Activated CD4-positive, alpha-beta T cell treated with anti-CD3 and anti-CD28 coated beads, Interleukin-2, amount 10 ng/mL, durations not matched to agents 7 days and 5 days (primary cell): ENCODE data around the gene LLGL1. TPM values are rescaled to one million over a fixed set of nuclear protein-coding genes. Genes with fewer than 3 reads are reported as not detected.

ENCODE experiments used
- CTCF ChIA-PET: fragments of 350-600 bp; sonication (Branson Sonifier 250); formaldehyde crosslinking; loops from one replicate; lab custom pipeline; 2021; ENCODE audit warnings: antibody characterized with exemption; lab: Charles Lee
- POLR2A ChIA-PET: fragments of 350-600 bp; sonication (Branson Sonifier 250); formaldehyde crosslinking; loops from one replicate; lab custom pipeline; 2021; ENCODE audit warnings: antibody characterized with exemption; lab: Charles Lee
- DNase-seq: peaks from one replicate; pipeline ENCODE4 v3.0.0-alpha.2; 2020
- H3K27ac Mint-ChIP-seq: one replicate; pipeline ENCODE4 v1.8.0; 2021; ENCODE audit warnings: mild to moderate bottlenecking, moderate library complexity, mixed read lengths
- H3K27me3 Mint-ChIP-seq: one replicate; pipeline ENCODE4 v1.8.0; 2021; ENCODE audit warnings: mixed read lengths
- H3K36me3 Mint-ChIP-seq: one replicate; pipeline ENCODE4 v1.8.0; 2021; ENCODE audit warnings: low read depth, mixed read lengths
- H3K4me1 Mint-ChIP-seq: one replicate; pipeline ENCODE4 v1.8.0; 2021; ENCODE audit warnings: mixed read lengths
- H3K4me3 Mint-ChIP-seq: one replicate; pipeline ENCODE4 v1.8.0; 2021; ENCODE audit warnings: mild to moderate bottlenecking, moderate library complexity, mixed read lengths
- H3K9me3 Mint-ChIP-seq: one replicate; pipeline ENCODE4 v1.8.0; 2021; ENCODE audit warnings: mixed read lengths
- total RNA-seq, 2 experiments: library from RNA; stranded (reverse); gene quantifications; one replicate each; pipeline ENCODE4 v1.2.3, GENCODE V29; 2021

Gene LLGL1
- total RNA-seq, 2 experiments from 2014 or later = 24.7 to 24.9 TPM

DNA sequence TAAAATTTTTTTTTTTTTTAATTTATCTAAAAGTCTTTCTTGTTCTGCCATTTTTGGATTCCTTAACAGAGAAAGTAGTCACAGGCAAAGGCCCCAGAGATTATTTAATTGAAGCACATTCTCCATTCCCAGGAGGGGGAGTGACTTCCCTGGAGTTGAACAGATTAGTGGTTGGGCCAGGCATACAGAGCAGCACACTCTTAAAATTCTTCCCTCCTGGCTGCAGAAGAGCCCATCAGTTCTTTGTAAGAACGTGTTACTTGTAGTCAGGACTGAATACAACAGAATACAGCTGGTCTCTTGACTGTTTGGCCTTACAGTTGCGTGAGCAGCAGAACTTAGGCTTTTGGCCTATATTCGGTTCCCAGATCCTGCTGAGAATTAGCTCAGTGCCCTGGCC is 40.0 kb upstream of the LLGL1 start:
- no peak for DNase-seq
- Mint-ChIP-seq H3K4me3 (peak overlapping the region; percentile 96), H3K27me3 (no peaks in the 10 kb centered on the region), H3K36me3 (peaks cover 46% of the 10 kb centered on the region), H3K27ac (peak overlapping the region; percentile 94), H3K9me3 (no peaks in the 10 kb centered on the region), H3K4me1 (peaks cover 64% of the 10 kb centered on the region)
- ChIA-PET CTCF (interaction anchor here (1.5 to 2.3 kb wide), 2 partner anchors 11 to 32 kb away, joined by 3 to 5 read pairs; no protein-coding TSS in a partner anchor), POLR2A (no interaction called here)

DNA sequence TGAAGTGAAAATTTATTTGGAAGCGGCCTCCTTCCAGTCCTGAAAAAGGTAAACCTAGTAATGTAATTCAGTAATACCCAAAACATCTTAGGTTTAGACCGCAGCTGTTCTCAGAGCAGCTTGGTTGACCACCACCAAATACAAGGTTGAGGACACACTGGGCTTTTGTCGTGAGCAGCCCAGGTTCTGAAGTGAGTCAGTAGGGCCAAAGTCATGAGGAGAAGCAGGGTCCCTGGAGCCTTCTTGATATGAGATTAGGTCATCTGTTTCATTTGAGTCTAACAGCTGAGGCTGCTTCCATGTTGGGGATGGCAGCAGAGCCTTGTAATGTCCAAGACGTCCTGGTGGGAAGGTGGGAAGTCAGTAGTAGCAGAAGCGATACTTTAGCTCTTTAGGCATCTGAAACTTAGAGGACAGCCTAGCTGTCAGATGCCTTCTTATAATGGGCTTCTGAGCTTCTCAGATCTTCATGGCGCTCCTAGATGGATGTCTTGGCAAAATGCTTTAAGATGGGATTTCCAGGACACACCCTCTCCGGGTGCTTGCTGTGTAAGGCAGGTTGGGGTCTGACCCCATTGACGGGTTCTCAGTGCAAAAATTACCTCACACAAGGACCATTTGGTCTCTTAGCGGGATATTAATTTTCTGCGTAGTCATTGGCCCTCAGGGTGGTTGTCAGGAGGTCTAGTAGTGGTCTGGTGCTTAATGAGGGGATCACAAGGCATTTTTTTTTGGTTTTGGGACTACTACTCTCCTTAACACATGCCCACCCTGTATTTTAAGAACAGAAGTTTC is 39.4 kb upstream of the LLGL1 start:
- no peaks in the 10 kb centered on the region for H3K9me3 Mint-ChIP-seq
- H3K36me3 Mint-ChIP-seq = peaks cover 49% of the 10 kb centered on the region
- ChIA-PET CTCF (interaction anchor here (0.7 to 1.5 kb wide), 2 partner anchors 11 to 16 kb away, joined by 3 read pairs; no protein-coding TSS in a partner anchor), POLR2A (no interaction called here)
- H3K27ac Mint-ChIP-seq = peak overlapping the region; percentile 94
- H3K4me1 Mint-ChIP-seq = peaks cover 67% of the 10 kb centered on the region
- DNase-seq = no peak
- no peaks in the 10 kb centered on the region for H3K27me3 Mint-ChIP-seq
- peak overlapping the region; percentile 96 for H3K4me3 Mint-ChIP-seq

DNA sequence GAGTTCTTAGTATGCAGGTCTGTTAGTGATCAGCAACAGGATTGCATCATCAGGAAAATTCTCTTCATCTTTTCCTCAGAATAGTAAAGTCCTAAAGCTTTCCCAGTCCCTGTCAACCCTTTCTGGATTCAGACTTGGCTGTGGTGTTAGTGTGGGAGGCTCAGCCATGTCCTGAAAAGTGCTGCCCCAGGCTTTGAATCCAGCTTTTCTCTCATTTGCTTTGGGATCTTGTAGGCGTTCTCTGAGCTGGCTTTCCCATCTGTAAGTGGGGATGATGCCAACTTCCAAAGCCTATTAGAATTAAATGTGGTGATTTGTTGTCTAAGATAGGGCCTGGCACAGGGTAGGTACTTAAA is 38.8 kb upstream of the LLGL1 start:
- peaks cover 67% of the 10 kb centered on the region for H3K4me1 Mint-ChIP-seq
- H3K27ac Mint-ChIP-seq = no peak overlapping the region
- DNase-seq = no peak
- ChIA-PET POLR2A (no interaction called here), CTCF (interaction anchor here (0.7 to 1.5 kb wide), 2 partner anchors 12 to 16 kb away, joined by 3 read pairs; no protein-coding TSS in a partner anchor)
- no peaks in the 10 kb centered on the region for H3K9me3 Mint-ChIP-seq
- H3K36me3 Mint-ChIP-seq = peaks cover 55% of the 10 kb centered on the region
- no peaks in the 10 kb centered on the region for H3K27me3 Mint-ChIP-seq
- peak overlapping the region; percentile 96 for H3K4me3 Mint-ChIP-seq

DNA sequence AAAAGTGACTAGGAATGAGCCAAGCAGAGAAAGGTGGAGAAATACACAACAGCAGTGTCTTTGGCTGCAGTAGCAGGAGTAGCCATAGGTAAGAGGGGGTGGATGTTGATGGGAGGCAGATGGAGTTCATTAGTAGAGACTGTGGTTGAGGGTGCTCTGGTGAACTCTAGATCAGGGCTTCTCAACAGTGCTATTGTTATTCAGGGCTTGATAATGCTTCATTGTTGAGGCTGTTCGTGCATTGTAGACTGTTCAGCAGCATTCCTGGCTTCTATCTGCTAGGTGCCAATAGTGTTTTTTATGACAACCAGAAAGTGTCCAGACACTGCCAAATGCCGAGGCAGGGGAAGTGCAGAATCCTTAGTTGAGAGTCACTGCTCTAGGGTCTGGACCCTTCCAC is 38.2 kb upstream of the LLGL1 start:
- CTCF ChIA-PET = interaction anchor here (2.6 kb wide), 1 partner anchor 11 kb away, joined by 10 read pairs; no protein-coding TSS in a partner anchor
- Mint-ChIP-seq H3K4me1 (peaks cover 63% of the 10 kb centered on the region), H3K9me3 (no peaks in the 10 kb centered on the region), H3K4me3 (peak overlapping the region; percentile 96), H3K27ac (peak overlapping the region; percentile 31), H3K27me3 (no peaks in the 10 kb centered on the region), H3K36me3 (peaks cover 57% of the 10 kb centered on the region)
- DNase-seq = no peak
- POLR2A ChIA-PET = no interaction called here

DNA sequence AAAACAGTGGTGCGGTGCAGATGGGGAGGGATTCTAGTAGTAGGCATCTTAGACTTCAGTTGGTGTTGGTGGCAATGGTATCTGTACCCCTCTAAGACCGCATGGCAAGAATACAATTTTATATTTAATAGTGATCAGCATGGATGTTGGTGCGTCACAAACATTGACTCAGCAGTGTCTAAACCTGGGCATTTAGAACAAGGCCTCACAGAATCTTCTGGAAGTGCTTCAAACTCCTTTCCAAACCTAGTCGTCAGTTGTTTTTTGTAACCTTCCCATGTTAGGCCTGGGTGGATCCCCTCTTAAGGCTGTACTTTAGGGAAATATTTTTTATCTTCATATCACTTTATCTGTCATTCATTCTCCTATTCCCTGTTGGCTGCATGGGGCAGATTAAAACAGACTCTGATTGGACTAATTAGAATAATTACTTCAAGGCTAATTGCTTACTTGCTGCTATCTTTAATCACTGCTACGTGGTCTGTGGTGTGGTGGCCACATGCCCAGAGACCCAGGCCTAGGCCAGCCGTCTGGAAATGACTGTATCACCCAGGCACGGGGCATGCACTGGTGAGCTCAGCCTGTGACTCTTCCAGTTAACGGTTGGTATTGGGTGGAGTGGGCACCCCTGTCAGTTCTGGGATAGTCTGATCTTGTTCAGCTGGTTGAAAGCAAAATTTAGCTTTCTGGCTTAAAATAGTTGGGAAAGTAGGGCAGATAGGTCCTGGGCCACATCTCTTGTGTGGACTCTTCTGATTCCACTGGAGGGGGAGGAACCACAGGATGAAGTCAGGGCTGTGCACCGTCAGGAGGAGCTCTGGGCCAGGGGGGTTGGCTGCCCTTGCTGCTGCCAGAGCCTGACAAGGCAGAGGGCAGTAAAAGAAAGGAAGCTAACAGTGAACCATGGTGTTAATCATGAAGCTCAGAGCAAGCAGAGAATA is 37.3 kb upstream of the LLGL1 start:
- peaks cover 62% of the 10 kb centered on the region for H3K4me1 Mint-ChIP-seq
- CTCF ChIA-PET = interaction anchor here (0.9 to 2.6 kb wide), 5 partner anchors 11 to 35 kb away, joined by 3 to 13 read pairs (median 3); no protein-coding TSS in a partner anchor
- peaks cover 57% of the 10 kb centered on the region for H3K36me3 Mint-ChIP-seq
- POLR2A ChIA-PET = no interaction called here
- DNase-seq = no peak
- H3K4me3 Mint-ChIP-seq = peak overlapping the region; percentile 96
- H3K9me3 Mint-ChIP-seq = no peaks in the 10 kb centered on the region
- peak overlapping the region; percentile 37 for H3K27ac Mint-ChIP-seq
- H3K27me3 Mint-ChIP-seq = no peaks in the 10 kb centered on the region

DNA sequence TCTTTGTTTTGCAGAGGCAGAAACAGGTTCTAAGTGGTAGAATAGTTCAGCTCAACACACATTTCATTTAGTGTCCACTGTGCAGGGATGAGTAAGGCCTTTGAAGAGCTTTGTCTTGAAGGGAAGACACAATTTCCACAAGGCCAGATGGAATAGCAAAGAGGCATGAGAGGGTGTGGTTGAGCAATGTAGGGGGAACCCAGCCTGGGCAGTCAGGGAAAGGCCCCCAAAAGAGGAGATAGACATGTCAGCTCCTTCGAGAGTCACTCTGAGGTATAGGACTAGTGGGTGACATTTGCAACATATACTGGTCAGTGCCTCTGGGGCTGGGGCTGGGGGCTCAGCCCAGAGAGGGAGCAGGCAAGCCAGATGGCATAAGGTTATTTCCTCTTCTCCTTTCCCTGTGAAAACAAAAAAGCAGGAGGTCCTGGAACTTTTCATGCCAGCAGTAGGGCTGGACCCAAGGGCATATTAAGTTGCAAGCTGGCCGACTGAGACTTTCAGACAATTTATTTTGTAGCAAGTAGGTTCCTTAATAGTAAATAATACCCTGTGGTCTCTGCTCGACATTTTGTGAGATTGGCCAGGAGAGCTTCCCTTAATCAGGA is 34.7 kb upstream of the LLGL1 start:
- H3K4me3 Mint-ChIP-seq = no peak overlapping the region
- H3K9me3 Mint-ChIP-seq = no peaks in the 10 kb centered on the region
- H3K27ac Mint-ChIP-seq = no peak overlapping the region
- no peaks in the 10 kb centered on the region for H3K27me3 Mint-ChIP-seq
- CTCF ChIA-PET = interaction anchor here (0.6 to 1.4 kb wide), 3 partner anchors 8 to 21 kb away, joined by 3 to 4 read pairs (median 3); no protein-coding TSS in a partner anchor
- H3K4me1 Mint-ChIP-seq = peaks cover 61% of the 10 kb centered on the region
- H3K36me3 Mint-ChIP-seq = peaks cover 63% of the 10 kb centered on the region
- POLR2A ChIA-PET = interaction anchor here (0.6 kb wide), 2 partner anchors 12 to 586 kb away, joined by 4 to 6 read pairs; no protein-coding TSS in a partner anchor
- no peak for DNase-seq

DNA sequence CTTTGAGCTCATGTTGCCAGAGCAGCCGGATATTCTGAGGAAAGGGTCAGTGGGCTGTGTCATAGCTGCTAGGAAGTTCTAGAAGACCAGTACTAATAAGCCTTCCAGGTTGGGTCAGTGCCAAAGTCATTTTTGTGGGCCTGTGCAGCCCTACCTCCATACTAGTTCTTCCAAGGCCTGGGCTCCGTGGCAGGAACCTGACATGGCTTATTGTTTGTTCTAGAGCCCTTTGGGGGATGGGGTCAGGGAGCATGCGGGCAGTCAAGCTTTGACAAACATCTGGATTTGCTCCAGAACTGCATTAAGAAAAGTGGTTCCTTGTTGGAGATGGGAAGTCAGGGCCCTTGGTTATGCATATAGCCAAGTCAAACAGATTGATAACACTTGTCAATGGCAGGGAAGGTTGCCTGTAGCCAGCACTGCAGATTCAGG is 34.2 kb upstream of the LLGL1 start:
- ChIA-PET CTCF (interaction anchor here (1.0 to 3.0 kb wide), 3 partner anchors 8 to 9 kb away, joined by 3 to 10 read pairs (median 3); partner anchors contain the start of gene ALKBH5), POLR2A (no interaction called here)
- no peak overlapping the region for H3K27ac Mint-ChIP-seq
- H3K9me3 Mint-ChIP-seq = no peaks in the 10 kb centered on the region
- H3K27me3 Mint-ChIP-seq = no peaks in the 10 kb centered on the region
- peaks cover 58% of the 10 kb centered on the region for H3K36me3 Mint-ChIP-seq
- H3K4me1 Mint-ChIP-seq = peaks cover 55% of the 10 kb centered on the region
- H3K4me3 Mint-ChIP-seq = no peak overlapping the region
- no peak for DNase-seq

DNA sequence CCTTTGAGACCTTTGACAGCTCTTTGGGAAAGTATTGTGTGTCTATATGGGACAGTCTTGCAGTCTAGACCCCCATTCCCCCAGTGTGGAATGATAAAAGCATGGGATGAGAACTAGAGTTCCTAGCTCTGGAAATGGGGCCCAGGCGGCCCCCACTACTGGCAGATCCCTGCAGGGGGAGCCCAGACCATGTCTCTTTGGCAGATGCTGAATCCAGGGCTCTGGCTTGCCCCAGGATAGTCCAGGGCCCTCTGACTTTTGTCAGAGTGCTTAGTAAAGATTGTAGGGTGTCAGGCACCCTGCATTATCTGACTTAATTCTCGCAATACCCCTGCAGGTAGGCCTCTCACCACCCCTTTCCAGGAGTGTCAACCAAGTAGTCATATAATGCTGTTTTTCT is 33.5 kb upstream of the LLGL1 start:
- no peak overlapping the region for H3K4me3 Mint-ChIP-seq
- no peak for DNase-seq
- peaks cover 48% of the 10 kb centered on the region for H3K4me1 Mint-ChIP-seq
- H3K27me3 Mint-ChIP-seq = no peaks in the 10 kb centered on the region
- POLR2A ChIA-PET = no interaction called here
- H3K36me3 Mint-ChIP-seq = peaks cover 54% of the 10 kb centered on the region
- CTCF ChIA-PET = interaction anchor here (1.0 to 3.0 kb wide), 3 partner anchors 8 to 11 kb away, joined by 3 to 10 read pairs (median 3); partner anchors contain the start of gene ALKBH5
- peak overlapping the region; percentile 41 for H3K27ac Mint-ChIP-seq
- H3K9me3 Mint-ChIP-seq = no peaks in the 10 kb centered on the region

DNA sequence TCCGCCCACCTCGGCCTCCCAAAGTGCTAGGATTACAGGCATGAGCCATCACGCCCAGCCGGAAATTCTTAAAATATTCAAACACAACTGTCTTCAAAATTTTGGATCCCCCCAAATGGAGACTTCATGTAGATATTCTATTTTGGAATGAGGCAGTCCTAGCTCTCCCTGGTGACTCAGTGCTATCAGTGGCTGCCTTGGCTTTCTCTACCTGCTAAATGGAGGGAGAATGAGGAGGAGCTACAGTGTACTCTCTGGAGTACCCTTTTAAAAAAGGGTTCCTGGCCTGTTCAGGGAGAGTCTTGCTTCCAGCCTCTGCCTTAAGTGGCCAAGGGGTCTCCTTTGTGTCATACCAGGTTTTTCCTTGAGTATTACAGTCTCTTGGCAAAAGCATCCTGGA is 31.0 kb upstream of the LLGL1 start:
- ChIA-PET POLR2A (no interaction called here), CTCF (interaction anchor here (1.1 to 3.0 kb wide), 3 partner anchors 9 to 37 kb away, joined by 3 to 10 read pairs (median 4); partner anchors contain the start of gene ALKBH5)
- Mint-ChIP-seq H3K4me3 (no peak overlapping the region), H3K27ac (no peak overlapping the region), H3K36me3 (peaks cover 45% of the 10 kb centered on the region), H3K9me3 (no peaks in the 10 kb centered on the region), H3K4me1 (peaks cover 33% of the 10 kb centered on the region), H3K27me3 (no peaks in the 10 kb centered on the region)
- no peak for DNase-seq

DNA sequence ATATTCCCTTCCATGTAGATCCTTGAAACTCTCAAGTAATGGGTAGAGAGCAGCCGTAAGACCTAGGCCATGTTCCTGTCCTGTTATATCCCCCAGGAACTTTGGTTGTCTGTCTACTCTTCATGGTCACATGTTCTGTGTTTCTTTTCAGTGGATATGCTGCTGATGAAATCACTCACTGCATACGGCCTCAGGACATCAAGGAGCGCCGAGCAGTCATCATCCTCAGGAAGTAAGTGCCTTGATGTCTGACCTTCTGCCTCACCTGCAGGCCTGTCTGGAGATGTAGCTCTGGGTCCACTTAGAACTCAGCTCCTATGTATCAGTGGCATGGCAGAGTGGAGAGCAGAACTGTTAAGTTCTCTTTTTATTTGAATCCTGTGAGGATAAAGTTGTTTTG is 30.6 kb upstream of the LLGL1 start:
- CTCF ChIA-PET = no interaction called here
- peaks cover 41% of the 10 kb centered on the region for H3K36me3 Mint-ChIP-seq
- POLR2A ChIA-PET = no interaction called here
- H3K27me3 Mint-ChIP-seq = no peaks in the 10 kb centered on the region
- H3K4me3 Mint-ChIP-seq = no peak overlapping the region
- H3K4me1 Mint-ChIP-seq = peaks cover 28% of the 10 kb centered on the region
- H3K9me3 Mint-ChIP-seq = no peaks in the 10 kb centered on the region
- DNase-seq = no peak
- H3K27ac Mint-ChIP-seq = no peak overlapping the region

DNA sequence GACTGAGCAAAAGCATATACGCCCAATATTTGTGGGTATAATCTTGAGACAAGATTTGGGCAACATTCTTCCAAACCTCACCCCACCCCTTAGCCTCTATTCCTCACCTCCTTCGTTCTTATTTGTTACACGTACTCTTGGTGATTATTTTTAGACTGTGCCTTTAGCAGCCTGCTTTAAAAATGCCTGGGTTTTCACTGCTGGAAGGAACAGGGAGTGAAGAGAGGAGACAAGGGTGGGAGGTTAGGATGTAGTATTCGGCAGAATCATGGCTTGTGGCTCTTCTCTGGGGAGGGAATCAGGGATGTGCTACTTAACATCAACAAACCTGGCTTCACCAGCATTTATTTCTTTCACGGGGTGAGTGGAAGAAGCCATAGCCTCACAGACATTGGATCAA is 30.2 kb upstream of the LLGL1 start:
- H3K4me1 Mint-ChIP-seq = peaks cover 26% of the 10 kb centered on the region
- no peak overlapping the region for H3K4me3 Mint-ChIP-seq
- no peak for DNase-seq
- H3K27ac Mint-ChIP-seq = no peak overlapping the region
- POLR2A ChIA-PET = no interaction called here
- peaks cover 39% of the 10 kb centered on the region for H3K36me3 Mint-ChIP-seq
- H3K9me3 Mint-ChIP-seq = no peaks in the 10 kb centered on the region
- H3K27me3 Mint-ChIP-seq = no peaks in the 10 kb centered on the region
- CTCF ChIA-PET = no interaction called here
